ENCODE measurements around the gene TPRN. TPM values are rescaled to one million over a fixed set of nuclear protein-coding genes. Genes with fewer than 3 reads are reported as not detected.

TPRN gene
- total RNA-seq, 1 experiment from 2014 or later, result 20.3 TPM

DNA sequence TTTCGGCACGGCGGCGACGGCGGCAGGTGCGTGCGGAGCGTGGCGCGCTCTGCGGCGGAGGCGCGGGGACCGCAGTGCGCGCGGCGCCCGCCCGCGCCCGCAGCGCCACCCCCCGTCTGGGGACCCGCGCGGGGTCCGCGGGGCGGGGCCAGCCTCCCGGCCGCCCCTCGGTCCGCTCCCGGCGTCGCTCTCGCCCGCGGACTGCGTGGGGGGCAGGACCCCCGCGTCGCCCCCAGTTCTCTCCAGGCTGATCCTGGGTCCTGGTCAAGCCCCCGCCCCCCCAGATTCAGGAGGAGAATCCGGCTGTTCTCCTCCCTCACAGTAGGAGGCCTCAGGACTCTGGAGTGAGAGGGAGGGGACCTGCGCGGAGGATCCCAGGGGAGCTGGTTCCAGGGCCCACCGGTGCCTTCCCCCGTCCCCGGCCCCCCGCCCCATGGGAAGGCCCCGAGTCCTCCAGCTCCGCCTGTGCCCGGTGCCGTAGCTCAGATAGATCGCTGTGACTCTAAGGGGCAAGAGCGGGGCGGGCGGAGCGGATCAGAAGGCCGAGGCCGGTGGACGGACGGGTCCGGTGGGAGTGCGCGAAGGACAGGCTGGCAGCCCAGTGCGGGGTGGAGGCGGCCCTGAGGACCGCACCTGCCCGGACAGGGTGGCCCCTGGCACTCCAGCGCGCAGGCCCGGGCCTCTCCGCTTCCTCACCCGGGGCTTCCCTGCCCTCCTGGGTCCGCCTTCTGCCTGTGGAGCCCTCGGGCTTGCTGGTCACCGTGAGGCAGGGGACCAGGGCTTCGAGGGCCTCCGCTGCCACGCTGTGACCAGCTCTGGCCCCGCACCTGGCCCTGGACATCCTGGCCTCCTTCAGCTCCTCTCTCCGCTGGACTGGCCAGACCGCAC is 21.9 kb upstream of the TPRN start, which contains the start of gene RNF208:
RNF208 (minus strand) TSS at position 51 of the 888 bp plus-strand sequence. CDS start 1,028 bp downstream, outside the sequence.
- Mint-ChIP-seq H3K27me3 (ENCODE audit: unreplicated experiment) (no peaks in the 10 kb centered on the region), H3K36me3 (ENCODE audit: insufficient read depth, unreplicated experiment) (peaks cover 51% of the 10 kb centered on the region), H3K27ac (ENCODE audit: unreplicated experiment) (peak within 1 kb of the TSS; percentile 69), H3K9me3 (ENCODE audit: low read depth, unreplicated experiment) (no peaks in the 10 kb centered on the region), H3K4me3 (ENCODE audit: low read depth, unreplicated experiment) (peak within 1 kb of the TSS; percentile 70), H3K4me1 (ENCODE audit: low read depth, unreplicated experiment) (peaks cover 13% of the 10 kb centered on the region)
- CTCF ChIA-PET, result interaction anchor here (0.5 to 1.4 kb wide), 7 partner anchors 8 to 60 kb away, joined by 3 to 5 read pairs (median 3); partner anchors contain the start of gene TPRN
- intact Hi-C loops (cut with micrococcal nuclease; ENCODE audit: unreplicated experiment), result no loop called here
- no peak for DNase-seq
- BruUV-seq (replicated peaks), result no TSS peak
- TF ChIP-seq, protein P1, sequence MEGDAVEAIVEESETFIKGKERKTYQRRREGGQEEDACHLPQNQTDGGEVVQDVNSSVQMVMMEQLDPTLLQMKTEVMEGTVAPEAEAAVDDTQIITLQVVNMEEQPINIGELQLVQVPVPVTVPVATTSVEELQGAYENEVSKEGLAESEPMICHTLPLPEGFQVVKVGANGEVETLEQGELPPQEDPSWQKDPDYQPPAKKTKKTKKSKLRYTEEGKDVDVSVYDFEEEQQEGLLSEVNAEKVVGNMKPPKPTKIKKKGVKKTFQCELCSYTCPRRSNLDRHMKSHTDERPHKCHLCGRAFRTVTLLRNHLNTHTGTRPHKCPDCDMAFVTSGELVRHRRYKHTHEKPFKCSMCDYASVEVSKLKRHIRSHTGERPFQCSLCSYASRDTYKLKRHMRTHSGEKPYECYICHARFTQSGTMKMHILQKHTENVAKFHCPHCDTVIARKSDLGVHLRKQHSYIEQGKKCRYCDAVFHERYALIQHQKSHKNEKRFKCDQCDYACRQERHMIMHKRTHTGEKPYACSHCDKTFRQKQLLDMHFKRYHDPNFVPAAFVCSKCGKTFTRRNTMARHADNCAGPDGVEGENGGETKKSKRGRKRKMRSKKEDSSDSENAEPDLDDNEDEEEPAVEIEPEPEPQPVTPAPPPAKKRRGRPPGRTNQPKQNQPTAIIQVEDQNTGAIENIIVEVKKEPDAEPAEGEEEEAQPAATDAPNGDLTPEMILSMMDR (IDR thresholded peaks at IDR 0.05; ENCODE audit: unreplicated experiment), result no peak

DNA sequence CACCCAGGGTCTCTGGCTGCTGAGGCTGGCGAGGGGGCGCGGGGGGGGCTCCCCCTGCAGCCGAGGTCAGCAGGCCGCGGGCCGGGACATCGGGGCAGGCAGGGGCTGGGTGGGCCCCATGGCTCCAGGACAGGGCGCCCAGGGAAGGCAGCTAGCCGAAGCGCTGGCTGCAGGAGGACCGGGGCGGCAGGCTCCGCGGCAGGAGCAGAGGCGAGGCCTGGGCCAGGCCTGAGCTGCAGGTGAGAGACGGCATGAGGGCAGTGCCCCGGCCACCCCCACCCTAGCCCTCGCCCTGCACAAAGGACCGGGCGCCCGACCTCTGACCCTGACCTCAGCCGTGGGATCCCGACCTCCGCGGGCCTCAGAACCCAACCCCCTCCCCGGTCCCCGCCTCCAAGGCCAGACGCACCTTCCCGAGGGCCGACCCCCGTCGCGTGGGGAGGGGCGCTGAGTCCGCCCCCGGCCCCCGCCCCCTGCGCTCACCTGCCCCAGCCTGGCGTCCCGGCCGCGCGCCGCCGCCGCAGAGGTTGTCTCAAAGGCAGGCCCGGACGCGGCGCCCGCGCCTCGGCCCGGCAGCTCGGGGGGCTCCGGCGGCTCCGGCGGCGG is 21.1 kb upstream of the TPRN start:
- peaks cover 6% of the 10 kb centered on the region for H3K4me1 Mint-ChIP-seq (ENCODE audit: low read depth, unreplicated experiment)
- intact Hi-C loops (cut with micrococcal nuclease; ENCODE audit: unreplicated experiment), result no loop called here
- H3K27ac Mint-ChIP-seq (ENCODE audit: unreplicated experiment), result no peak overlapping the region
- no peak overlapping the region for H3K4me3 Mint-ChIP-seq (ENCODE audit: low read depth, unreplicated experiment)
- no peaks in the 10 kb centered on the region for H3K9me3 Mint-ChIP-seq (ENCODE audit: low read depth, unreplicated experiment)
- no peaks in the 10 kb centered on the region for H3K27me3 Mint-ChIP-seq (ENCODE audit: unreplicated experiment)
- DNase-seq, result no peak
- H3K36me3 Mint-ChIP-seq (ENCODE audit: insufficient read depth, unreplicated experiment), result peaks cover 50% of the 10 kb centered on the region
- TF ChIP-seq, protein P1 (IDR thresholded peaks at IDR 0.05; ENCODE audit: unreplicated experiment), result no peak
- no TSS peak for BruUV-seq (replicated peaks)
- CTCF ChIA-PET, result interaction anchor here (0.5 kb wide), 1 partner anchor 45 kb away, joined by 3 read pairs; no protein-coding TSS in a partner anchor

DNA sequence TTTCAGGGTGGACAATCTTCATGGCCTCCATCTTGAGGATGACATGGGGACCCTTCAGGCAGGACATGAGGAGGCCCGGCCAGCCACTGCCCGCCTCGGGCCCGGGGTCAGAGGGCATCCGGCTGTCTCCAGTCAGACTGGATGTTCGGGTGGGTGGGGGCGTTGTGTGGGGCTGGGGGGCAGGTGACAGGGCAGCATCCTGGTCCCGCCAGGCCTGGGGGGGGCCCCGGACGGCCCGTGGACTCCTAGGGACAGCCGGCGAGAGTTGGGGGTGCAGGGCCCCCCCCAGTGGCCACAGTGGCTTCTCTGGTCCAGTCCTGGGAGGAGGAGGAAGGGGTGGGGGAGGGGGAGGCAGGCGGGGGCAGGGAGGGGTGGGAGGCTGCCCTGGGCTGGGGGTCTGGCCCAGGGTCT is 20.6 kb upstream of the TPRN start:
- intact Hi-C loops (cut with micrococcal nuclease; ENCODE audit: unreplicated experiment), result no loop called here
- Mint-ChIP-seq H3K4me3 (ENCODE audit: low read depth, unreplicated experiment) (no peak overlapping the region), H3K36me3 (ENCODE audit: insufficient read depth, unreplicated experiment) (peaks cover 48% of the 10 kb centered on the region), H3K27ac (ENCODE audit: unreplicated experiment) (no peak overlapping the region), H3K27me3 (ENCODE audit: unreplicated experiment) (no peaks in the 10 kb centered on the region), H3K4me1 (ENCODE audit: low read depth, unreplicated experiment) (peaks cover 1% of the 10 kb centered on the region), H3K9me3 (ENCODE audit: low read depth, unreplicated experiment) (no peaks in the 10 kb centered on the region)
- BruUV-seq (replicated peaks), result no TSS peak
- no peak for DNase-seq
- TF ChIP-seq, protein P1 (IDR thresholded peaks at IDR 0.05; ENCODE audit: unreplicated experiment), result no peak
- CTCF ChIA-PET, result no interaction called here

DNA sequence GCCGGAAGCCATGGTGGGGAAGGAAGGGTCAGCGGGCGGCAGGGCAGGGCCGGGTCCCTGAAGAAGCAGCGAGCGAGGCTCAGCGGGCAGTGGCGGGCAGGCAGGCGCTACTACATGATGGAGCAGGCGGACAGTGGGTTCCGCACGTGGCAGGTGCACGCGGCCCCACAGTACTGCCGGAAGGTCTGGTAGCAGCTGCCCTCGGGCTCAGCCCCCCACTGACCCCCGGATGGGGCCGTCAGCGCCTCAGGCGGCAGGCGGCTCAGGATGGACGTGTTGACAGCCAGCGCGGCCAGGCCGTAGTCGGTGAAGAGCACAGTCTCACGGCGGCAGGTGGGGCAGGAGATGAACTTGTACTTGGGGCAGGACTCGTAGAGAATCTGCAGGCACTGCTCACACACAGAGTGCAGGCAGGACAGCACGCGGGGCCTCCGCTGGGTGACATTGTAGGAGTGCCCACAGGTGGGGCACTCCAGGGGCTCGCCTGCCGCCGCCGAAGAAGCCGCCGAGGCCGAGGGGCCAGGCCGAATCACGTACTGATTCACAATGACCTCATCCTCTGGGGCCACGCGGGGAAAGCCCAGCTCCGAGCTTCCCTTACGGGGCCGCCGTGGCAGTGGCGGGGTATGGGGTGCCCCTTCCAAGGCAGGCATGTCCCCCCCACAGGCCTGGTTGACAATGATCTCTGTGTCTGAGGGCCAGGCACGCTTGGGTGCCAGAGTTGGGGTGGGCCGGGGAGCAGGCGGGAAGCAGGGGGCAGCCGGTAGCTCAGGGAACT is 20.0 kb upstream of the TPRN start:
- no peak overlapping the region for H3K4me3 Mint-ChIP-seq (ENCODE audit: low read depth, unreplicated experiment)
- peaks cover 48% of the 10 kb centered on the region for H3K36me3 Mint-ChIP-seq (ENCODE audit: insufficient read depth, unreplicated experiment)
- no peaks in the 10 kb centered on the region for H3K27me3 Mint-ChIP-seq (ENCODE audit: unreplicated experiment)
- no peak overlapping the region for H3K27ac Mint-ChIP-seq (ENCODE audit: unreplicated experiment)
- no peak for DNase-seq
- CTCF ChIA-PET, result interaction anchor here (0.5 kb wide), 1 partner anchor 84 kb away, joined by 3 read pairs; no protein-coding TSS in a partner anchor
- no peaks in the 10 kb centered on the region for H3K9me3 Mint-ChIP-seq (ENCODE audit: low read depth, unreplicated experiment)
- no TSS peak for BruUV-seq (replicated peaks)
- intact Hi-C loops (cut with micrococcal nuclease; ENCODE audit: unreplicated experiment), result no loop called here
- TF ChIP-seq, protein P1 (IDR thresholded peaks at IDR 0.05; ENCODE audit: unreplicated experiment), result no peak
- no peaks in the 10 kb centered on the region for H3K4me1 Mint-ChIP-seq (ENCODE audit: low read depth, unreplicated experiment)
